H1 (cell line): Measurements from ENCODE around the gene SLC66A2. TPM values are rescaled to one million over a fixed set of nuclear protein-coding genes. Genes with fewer than 3 reads are reported as not detected.
A peak's percentile ranks its signal among the peaks of the same experiment; 100 is the strongest.

Experiments
- BACH1 ChIP-seq: IDR thresholded peaks from 2 replicates; pipeline ENCODE4 v1.6.1; 2012; ENCODE audit warnings: low read length, improper control_type of control experiment
- GABPA ChIP-seq: IDR thresholded peaks from 2 replicates; pipeline ENCODE4 v1.6.1; 2011; ENCODE audit warnings: mild to moderate bottlenecking, low read length, moderate library complexity, borderline replicate concordance; ENCODE audit not compliant: insufficient read depth
- KDM1A ChIP-seq: fragments of 200-600, 300-600 bp; sonication (generic); IDR thresholded peaks from 2 replicates; pipeline ENCODE4 v1.7.1; 2016; ENCODE audit warnings: mild to moderate bottlenecking, low read length, borderline replicate concordance
- polyA plus RNA-seq, 7 experiments: library from polyadenylated mRNA; depleted of rRNA in 3 of 7; stranded (reverse) in 5 of 7; unstranded in 2 of 7; fragments of >200 nt in 5 of 7; fragments of 200-250 nt in 2 of 7; gene quantifications; 1 replicate in 5 of 7; 2 replicates in 1 of 7; 4 replicates in 1 of 7; pipeline versions ENCODE4 v1.2.1 to v1.2.3, GENCODE V29; 2011 to 2013; ENCODE audit warnings: missing spikeins in 2 of 7, mixed read lengths in 2 of 7
- total RNA-seq: library from RNA; stranded (reverse); fragmentation: NEBNext Ultra II Directional; extraction: Animal tissue kit (Norgen Biotek cat#: 25700); gene quantifications from 2 replicates; pipeline ENCODE4 v1.2.1, GENCODE V29; 2021
- TF ChIP-seq, protein P1 (sequence below): IDR thresholded peaks from 2 replicates; pipeline ENCODE4 v1.6.1; 2012; ENCODE audit warnings: inconsistent platforms

The SLC66A2 gene
- total and polyA plus RNA-seq, 2 of the 8 experiments (the other 6 are each of a cell fraction or from before 2014, with no cell fraction given) = 15.0 to 18.9 TPM

DNA sequence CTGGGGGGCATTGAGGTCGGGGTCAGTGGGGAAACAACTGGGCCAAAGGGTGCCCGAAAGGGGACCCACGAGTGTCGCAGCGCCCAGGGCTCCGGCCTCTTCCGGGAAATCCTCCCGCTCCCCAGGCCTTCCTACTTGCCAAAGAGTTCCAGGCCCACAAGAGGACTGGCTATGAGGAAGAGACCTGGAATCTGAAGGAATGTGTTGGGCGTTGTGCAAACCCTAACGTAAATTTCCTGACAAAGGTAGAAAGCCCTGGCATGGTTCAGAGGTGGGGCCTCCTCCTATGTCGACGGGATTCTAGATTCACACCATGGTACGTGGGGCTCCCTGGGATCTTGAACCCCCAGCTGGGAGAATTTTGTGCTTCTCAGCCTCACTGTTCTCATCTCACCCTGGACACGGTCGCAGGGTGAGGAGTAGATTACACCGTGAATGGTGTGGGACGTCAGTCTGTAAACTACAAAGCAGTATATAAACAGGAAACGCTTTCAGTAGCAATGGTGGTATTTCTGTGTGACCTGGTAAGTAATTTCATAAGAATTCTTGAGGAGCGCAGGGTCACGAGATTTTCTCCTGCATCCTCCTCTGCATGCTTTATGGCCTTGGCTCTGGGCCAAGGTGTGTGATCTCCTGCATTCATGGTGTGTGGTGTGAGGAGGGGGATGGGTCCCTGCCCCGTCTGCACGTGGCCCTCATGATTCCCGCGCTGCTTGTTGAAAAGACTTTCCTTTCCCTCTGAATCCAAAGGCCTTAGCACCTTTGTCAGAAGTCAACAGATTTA lies 13.9 kb upstream of the SLC66A2 start (continued):
- TF ChIP-seq, protein P1, sequence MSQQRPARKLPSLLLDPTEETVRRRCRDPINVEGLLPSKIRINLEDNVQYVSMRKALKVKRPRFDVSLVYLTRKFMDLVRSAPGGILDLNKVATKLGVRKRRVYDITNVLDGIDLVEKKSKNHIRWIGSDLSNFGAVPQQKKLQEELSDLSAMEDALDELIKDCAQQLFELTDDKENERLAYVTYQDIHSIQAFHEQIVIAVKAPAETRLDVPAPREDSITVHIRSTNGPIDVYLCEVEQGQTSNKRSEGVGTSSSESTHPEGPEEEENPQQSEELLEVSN = peak; percentile 95
- no peak for TF ChIP-seq BACH1
- TF ChIP-seq GABPA = no peak
- no peak for TF ChIP-seq KDM1A
